Ascending aorta (tissue), 2 donors: ENCODE measurements around the gene SIK3. TPM values are rescaled to one million over a fixed set of nuclear protein-coding genes. Genes with fewer than 3 reads are reported as not detected.

Experiments used
- DNase-seq, 2 donors: peaks; one replicate each; pipeline ENCODE4 v3.0.0-alpha.2; 2019; ENCODE audit warnings: low spot score in 2 of 2
- H3K27ac ChIP-seq, 2 donors: fragments of 200-600 bp; sonication (generic); one replicate each; pipeline ENCODE4 v1.5.1; 2016 to 2017; ENCODE audit warnings: mild to moderate bottlenecking in 1 of 2
- H3K27me3 ChIP-seq: fragments of 200-600 bp; sonication (generic); one replicate; pipeline ENCODE4 v1.5.1; 2017
- H3K36me3 ChIP-seq, 2 donors: fragments of 200-600 bp; sonication (generic); one replicate each; pipeline ENCODE4 v1.5.1; 2016
- H3K4me1 ChIP-seq, 2 donors: fragments of 200-600 bp; sonication (generic); one replicate each; pipeline ENCODE4 v1.5.1; 2016 to 2017; ENCODE audit warnings: mild to moderate bottlenecking in 1 of 2
- H3K4me3 ChIP-seq, 2 donors: fragments of 200-600 bp; sonication (generic); one replicate each; pipeline ENCODE4 v1.5.1; 2016 to 2017; ENCODE audit warnings: mild to moderate bottlenecking in 1 of 2
- H3K9me3 ChIP-seq, 2 donors: fragments of 200-600 bp; sonication (generic); one replicate each; pipeline ENCODE4 v1.5.1; 2016
- CTCF ChIP-seq, 3 experiments: fragments of 200-600 bp in 2 of 3; fragments of 450-650 bp in 1 of 3; sonication (generic) in 2 of 3; IDR thresholded peaks; one replicate each; pipeline ENCODE4 v1.5.1; 2016 to 2019; ENCODE audit warnings: antibody characterized with exemption in 3 of 3, mild to moderate bottlenecking in 1 of 3, moderate library complexity in 1 of 3
- intact Hi-C: fragments of 100-400 bp; cut with DNase I; formaldehyde crosslinking; loops from one replicate; pipeline ENCODE4 v1.15.1; 2023
- total RNA-seq: library from RNA; depleted of rRNA; stranded (reverse); fragments of >200 nt; gene quantifications from one replicate; pipeline ENCODE4 v1.1.0, GENCODE V29; 2016

The SIK3 gene
- total RNA-seq, 1 donor from 2014 or later: 22.5 TPM

GRCh38 chr11:116930586-116930985 lies 167.6 kb downstream of the SIK3 start:
- Histone ChIP-seq H3K27ac (no peak overlapping the region), H3K36me3 (peaks cover 0 to 10% of the 10 kb centered on the region in 2 donors), H3K27me3 (no peaks in the 10 kb centered on the region), H3K4me3 (peak overlapping the region in 1 of 2 donors; percentile 28), H3K4me1 (peaks cover 0 to 21% of the 10 kb centered on the region in 2 donors), H3K9me3 (no peaks in the 10 kb centered on the region)
- TF ChIP-seq CTCF (IDR thresholded peaks at IDR 0.05): no peak
- intact Hi-C loops: no loop called here
- no peak for DNase-seq

- Histone ChIP-seq H3K27me3 (no peaks in the 10 kb centered on the region), H3K9me3 (no peaks in the 10 kb centered on the region), H3K27ac (no peak overlapping the region), H3K36me3 (peaks cover 0 to 14% of the 10 kb centered on the region in 2 donors), H3K4me3 (peak overlapping the region; percentile 28 to 30), H3K4me1 (peaks cover 0 to 21% of the 10 kb centered on the region in 2 donors)
- intact Hi-C loops: no loop called here
- TF ChIP-seq CTCF (IDR thresholded peaks at IDR 0.05): no peak
- no peak for DNase-seq
Observed at GRCh38 chr11:116930177-116930576, 168.1 kb downstream of the SIK3 start.

- peaks cover 0 to 20% of the 10 kb centered on the region in 2 donors for H3K36me3 ChIP-seq
- peaks cover 0 to 21% of the 10 kb centered on the region in 2 donors for H3K4me1 ChIP-seq
- no peak for TF ChIP-seq CTCF (IDR thresholded peaks at IDR 0.05)
- no peaks in the 10 kb centered on the region for H3K27me3 ChIP-seq
- no peaks in the 10 kb centered on the region for H3K9me3 ChIP-seq
- intact Hi-C loops: no loop called here
- peak overlapping the region; percentile 28 to 30 for H3K4me3 ChIP-seq
- H3K27ac ChIP-seq: no peak overlapping the region
- DNase-seq: no peak
Observed at GRCh38 chr11:116929414-116930090, 168.7 kb downstream of the SIK3 start.

- intact Hi-C loops: no loop called here
- H3K4me1 ChIP-seq: peaks cover 0 to 21% of the 10 kb centered on the region in 2 donors
Observed at GRCh38 chr11:116928845-116929244, 169.4 kb downstream of the SIK3 start.

GRCh38 chr11:116928102-116928777 lies 170.0 kb downstream of the SIK3 start:
- Histone ChIP-seq H3K27ac (no peak overlapping the region), H3K36me3 (peaks cover 0 to 21% of the 10 kb centered on the region in 2 donors), H3K4me1 (peaks cover 0 to 21% of the 10 kb centered on the region in 2 donors), H3K9me3 (no peaks in the 10 kb centered on the region), H3K27me3 (no peaks in the 10 kb centered on the region), H3K4me3 (no peak overlapping the region)
- TF ChIP-seq CTCF (IDR thresholded peaks at IDR 0.05): no peak
- no peak for DNase-seq
- intact Hi-C loops: no loop called here

More at GRCh38 chr11:116928845-116929244, 169.4 kb downstream of the SIK3 start:
- H3K27ac ChIP-seq: no peak overlapping the region
- no peaks in the 10 kb centered on the region for H3K9me3 ChIP-seq
- no peak overlapping the region for H3K4me3 ChIP-seq
- H3K36me3 ChIP-seq: peaks cover 0 to 21% of the 10 kb centered on the region in 2 donors
- DNase-seq: no peak
- TF ChIP-seq CTCF (IDR thresholded peaks at IDR 0.05): no peak
- no peaks in the 10 kb centered on the region for H3K27me3 ChIP-seq
